Measurements from ENCODE around the gene SLC6A20. TPM values are rescaled to one million over a fixed set of nuclear protein-coding genes. Genes with fewer than 3 reads are reported as not detected.

Gene SLC6A20
- total RNA-seq, 1 donor: not detected

- H3K4me3 ChIP-seq (ENCODE audit: low read depth, low read length): no peak overlapping the region
- peak; percentile 33 for DNase-seq (ENCODE audit: low read depth)
These were observed 841 bp downstream of the SLC6A20 start for GRCh38 chr3:45795509-45795881.

GRCh38 chr3:45794660-45795059 lies 1.7 kb downstream of the SLC6A20 start:
- H3K4me3 ChIP-seq (ENCODE audit: low read depth, low read length): no peak overlapping the region
- DNase-seq (ENCODE audit: low read depth): no peak
- TF ChIP-seq, protein P1, sequence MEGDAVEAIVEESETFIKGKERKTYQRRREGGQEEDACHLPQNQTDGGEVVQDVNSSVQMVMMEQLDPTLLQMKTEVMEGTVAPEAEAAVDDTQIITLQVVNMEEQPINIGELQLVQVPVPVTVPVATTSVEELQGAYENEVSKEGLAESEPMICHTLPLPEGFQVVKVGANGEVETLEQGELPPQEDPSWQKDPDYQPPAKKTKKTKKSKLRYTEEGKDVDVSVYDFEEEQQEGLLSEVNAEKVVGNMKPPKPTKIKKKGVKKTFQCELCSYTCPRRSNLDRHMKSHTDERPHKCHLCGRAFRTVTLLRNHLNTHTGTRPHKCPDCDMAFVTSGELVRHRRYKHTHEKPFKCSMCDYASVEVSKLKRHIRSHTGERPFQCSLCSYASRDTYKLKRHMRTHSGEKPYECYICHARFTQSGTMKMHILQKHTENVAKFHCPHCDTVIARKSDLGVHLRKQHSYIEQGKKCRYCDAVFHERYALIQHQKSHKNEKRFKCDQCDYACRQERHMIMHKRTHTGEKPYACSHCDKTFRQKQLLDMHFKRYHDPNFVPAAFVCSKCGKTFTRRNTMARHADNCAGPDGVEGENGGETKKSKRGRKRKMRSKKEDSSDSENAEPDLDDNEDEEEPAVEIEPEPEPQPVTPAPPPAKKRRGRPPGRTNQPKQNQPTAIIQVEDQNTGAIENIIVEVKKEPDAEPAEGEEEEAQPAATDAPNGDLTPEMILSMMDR (IDR thresholded peaks at IDR 0.05; ENCODE audit: insufficient read depth, low read depth, low read length): no peak

More at GRCh38 chr3:45795509-45795881, 841 bp downstream of the SLC6A20 start:
- TF ChIP-seq, protein P1 (IDR thresholded peaks at IDR 0.05; ENCODE audit: insufficient read depth, low read depth, low read length): no peak

- TF ChIP-seq, protein P1 (IDR thresholded peaks at IDR 0.05; ENCODE audit: insufficient read depth, low read depth, low read length): no peak
- no peak overlapping the region for H3K4me3 ChIP-seq (ENCODE audit: low read depth, low read length)
- DNase-seq (ENCODE audit: low read depth): no peak
These were observed 2.2 kb downstream of the SLC6A20 start for GRCh38 chr3:45794177-45794560.

DNA sequence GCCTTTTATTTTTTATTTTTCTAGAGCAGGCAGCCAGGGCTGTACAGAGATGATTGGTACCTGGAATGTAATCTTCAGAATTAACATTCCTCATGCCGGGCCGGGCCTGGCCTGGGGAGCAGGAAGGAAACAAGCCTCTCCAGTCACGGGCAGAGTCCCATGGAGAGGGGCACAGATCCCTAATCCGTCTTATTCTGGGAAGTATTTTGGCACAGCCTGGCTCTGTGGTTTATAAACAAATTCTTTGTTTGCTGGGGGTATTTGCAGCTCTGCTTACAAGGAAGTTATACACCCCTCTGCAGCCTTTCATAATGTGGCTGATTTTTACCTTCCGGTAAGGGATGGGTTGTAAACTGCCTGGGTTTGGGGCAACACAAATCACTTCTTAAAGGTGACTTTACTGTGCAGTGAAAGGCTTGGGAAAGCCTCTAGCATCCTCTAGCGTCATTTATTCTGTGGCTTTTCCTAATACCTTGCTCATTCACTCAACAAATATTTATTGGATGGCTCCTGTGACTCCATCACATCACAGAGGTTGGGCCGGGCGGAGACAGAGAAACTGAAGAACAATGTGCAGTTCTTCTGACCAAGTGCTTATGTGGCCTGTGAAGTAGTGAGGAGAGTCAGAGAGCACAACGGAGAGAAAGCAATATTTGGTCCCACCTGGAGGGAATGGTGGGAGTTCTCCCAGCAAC lies 2.7 kb downstream of the SLC6A20 start:
- TF ChIP-seq, protein P1 (IDR thresholded peaks at IDR 0.05; ENCODE audit: insufficient read depth, low read depth, low read length): no peak
- DNase-seq (ENCODE audit: low read depth): no peak
- no peak overlapping the region for H3K4me3 ChIP-seq (ENCODE audit: low read depth, low read length)

- no peak overlapping the region for H3K4me3 ChIP-seq (ENCODE audit: low read depth, low read length)
- DNase-seq (ENCODE audit: low read depth): no peak
- TF ChIP-seq, protein P1 (IDR thresholded peaks at IDR 0.05; ENCODE audit: insufficient read depth, low read depth, low read length): no peak
These were observed 3.7 kb downstream of the SLC6A20 start for GRCh38 chr3:45792516-45793172.

- DNase-seq (ENCODE audit: low read depth): no peak
- TF ChIP-seq, protein P1 (IDR thresholded peaks at IDR 0.05; ENCODE audit: insufficient read depth, low read depth, low read length): no peak
- no peak overlapping the region for H3K4me3 ChIP-seq (ENCODE audit: low read depth, low read length)
These were observed 4.3 kb downstream of the SLC6A20 start for GRCh38 chr3:45792036-45792435.

Measured in fibroblast of villous mesenchyme (primary cell).